Heart left ventricle (tissue), 16 donors: ENCODE measurements around the gene ZNF320. TPM values are rescaled to one million over a fixed set of nuclear protein-coding genes. Genes with fewer than 3 reads are reported as not detected.
"Not testable (repeated sequence)": the region's sequence is repeated elsewhere in the genome, so short reads cannot be mapped to it uniquely, and the experiment has no call there.

Experiments used
- ATAC-seq, 4 donors: fragments of 200-7000 bp; cut with Tn5 transposase; one replicate each; pipeline ENCODE4 v1.9.1; 2020 to 2022; ENCODE audit warnings: moderate library complexity in 4 of 4, mild to moderate bottlenecking in 3 of 4, moderate number of reproducible peaks in 1 of 4
- DNase-seq, 5 donors: peaks; one replicate each; pipeline ENCODE4 v3.0.0-alpha.2; 2020
- H3K27ac ChIP-seq, 12 donors: fragments of 200-600 bp; sonication (generic) in 4 of 12; one replicate each; pipeline versions ENCODE4 v1.5.0 to v1.8.0; 2016 to 2022; ENCODE audit warnings: mild to moderate bottlenecking in 2 of 12
- H3K27me3 ChIP-seq, 9 donors: fragments of 200-600 bp; sonication (generic) in 2 of 9; one replicate each; pipeline versions ENCODE4 v1.5.1 to v1.8.0; 2016 to 2022; ENCODE audit warnings: mild to moderate bottlenecking in 3 of 9
- H3K36me3 ChIP-seq, 9 donors: fragments of 200-600 bp; sonication (generic) in 2 of 9; one replicate each; pipeline versions ENCODE4 v1.5.0 to v1.8.0; 2018 to 2022; ENCODE audit warnings: mild to moderate bottlenecking in 2 of 9
- H3K4me1 ChIP-seq, 12 donors: fragments of 200-600 bp; sonication (generic) in 4 of 12; one replicate each; pipeline versions ENCODE4 v1.5.0 to v1.8.0; 2016 to 2022; ENCODE audit warnings: mild to moderate bottlenecking in 3 of 12
- H3K4me3 ChIP-seq, 12 donors: fragments of 200-600 bp; sonication (generic) in 4 of 12; one replicate each; pipeline versions ENCODE4 v1.5.0 to v1.8.0; 2017 to 2022; ENCODE audit warnings: mild to moderate bottlenecking in 9 of 12, moderate library complexity in 4 of 12
- H3K9me3 ChIP-seq, 12 donors: fragments of 200-600 bp; sonication (generic) in 4 of 12; one replicate each; pipeline versions ENCODE4 v1.5.0 to v1.8.0; 2016 to 2022; ENCODE audit warnings: mild to moderate bottlenecking in 1 of 12
- CTCF ChIP-seq, 12 donors: fragments of 200-600 bp; sonication (generic) in 4 of 12; IDR thresholded peaks; one replicate each; pipeline versions ENCODE4 v1.5.0 to v1.8.0; 2018 to 2022; ENCODE audit warnings: antibody characterized with exemption in 12 of 12, mild to moderate bottlenecking in 5 of 12
- POLR2A ChIP-seq, 2 donors: fragments of 450-650 bp; IDR thresholded peaks; one replicate each; pipeline ENCODE4 v1.6.1; 2017; ENCODE audit warnings: antibody characterized with exemption in 2 of 2, mild to moderate bottlenecking in 2 of 2, moderate library complexity in 2 of 2
- WGBS, 4 donors: extraction: QIAGEN DNeasy Blood & Tissue Kit in 2 of 4; methylation state at CpG; one replicate each; pipeline versions ENCODE4 v1.1.5 to v1.1.7; 2013 to 2018; 5-methylcytosine and 5-hydroxymethylcytosine counted together
- intact Hi-C, 10 donors: fragments of 100-400 bp; cut with DNase I; formaldehyde crosslinking; loops; one replicate each; pipeline versions ENCODE4 v1.11.1 to v1.14.2; 2022
- polyA plus RNA-seq, 2 donors: library from polyadenylated mRNA; stranded (reverse); fragments of 200-250 nt; gene quantifications; one replicate each; pipeline ENCODE4 v1.2.3, GENCODE V29; 2013
- total RNA-seq, 9 donors: library from RNA; depleted of rRNA in 2 of 9; stranded (reverse); fragments of >200 nt in 2 of 9; fragmentation: NEBNext Ultra II Directional in 3 of 9; extraction: Animal tissue kit (Norgen Biotek cat#: 25700) in 3 of 9; gene quantifications; one replicate each; pipeline versions ENCODE4 v1.1.0 to v1.2.4, GENCODE V29; 2016 to 2023
- donor health status: ischemic (EF 13 %, LVEDD 7.1; RV severe dilation, severe dysfunction).
- donor health status: healthy with polysubstance abuse.
- donor health status: DM: no; HTN: yes; CAD: no.
- donor health status: DM: no; HTN: no; CAD: no.
- donor health status: ischemic (EF 25% LVEDD 6.9; RV normal size, moderate dysfunction).
- donor health status: ischemic (EF 25% LVEDD 5.7; RV mildly dilated, moderate dysfunction).
- donor health status: healthy.
- donor health status: DM: yes; HTN: yes; CAD: no.
- donor health status: ischemic (EF 35%, LVEDD 5.7; RV mildly dilated, moderate dysfunction).
- donor health status: nonischemic (EF 11% LVEDD 7.7; RV severe dilation, severe dysfunction).
- donor health status: DM: yes; HTN: yes; CAD: no.
- donor health status: PGD.
- donor health status: ischemic (EF 29% LVEDD 5.4; RV normal size, mild dysfunction).
- donor health status: nonischemic (EF 23%, LVEDD 6.1; RV moderate dilation, normal function).

Gene ZNF320
- total and polyA plus RNA-seq, 11 donors, result 7.6 to 13.5 (median 9.6) TPM

- 94 to 98% (median 97%) methylated on average over 3 of the region's 3 CpGs for WGBS, 4 donors
- TF ChIP-seq CTCF (IDR thresholded peaks at IDR 0.05), result no peak
- TF ChIP-seq POLR2A (IDR thresholded peaks at IDR 0.05), result no peak
- Histone ChIP-seq H3K4me1 (no peaks in the 10 kb centered on the region), H3K9me3 (no peaks in the 10 kb centered on the region), H3K27me3 (no peaks in the 10 kb centered on the region), H3K36me3 (no peaks in the 10 kb centered on the region), H3K4me3 (no peak overlapping the region), H3K27ac (no peak overlapping the region)
- intact Hi-C loops, result no loop called here
- ATAC-seq, result no peak
- DNase-seq, result no peak
These were observed 26.0 kb downstream of the ZNF320 start for GRCh38 chr19:52871466-52871865.

- ATAC-seq, H3K9me3 ChIP-seq, DNase-seq, H3K36me3 ChIP-seq, intact Hi-C loops, H3K27me3 ChIP-seq, H3K4me3 ChIP-seq, H3K27ac ChIP-seq, H3K4me1 ChIP-seq: not testable (repeated sequence)
- 94 to 98% (median 96%) methylated on average over 11 of the region's 11 CpGs for WGBS, 4 donors
These were observed 29.4 kb downstream of the ZNF320 start for GRCh38 chr19:52868031-52868430.

GRCh38 chr19:52857378-52858191, 39.9 kb downstream of the ZNF320 start, which contains the start of gene ZNF468:
ZNF468 (minus strand) TSS chr19:52857619; CDS start chr19:52854272, 3,347 bp downstream.
- 2 to 5% (median 3%) methylated on average over 29 to 43 of the region's 43 CpGs for WGBS, 4 donors
- intact Hi-C loops, result loop anchor here in 4 of 10 donors (2.0 to 5.0 kb wide), 3 partner anchors 35 to 40 kb away; partner anchors contain the start of genes ZNF28 (in 3 of the 4) and ZNF320 (in 2 of the 4)
- ATAC-seq, result peak; percentile 100

GRCh38 chr19:52856540-52857377, 40.7 kb downstream of the ZNF320 start:
- peak overlapping the region in 11 of 12 donors; percentile 21 to 79 (median 57) for H3K27ac ChIP-seq
- intact Hi-C loops, result loop anchor here in 4 of 10 donors (2.0 to 5.0 kb wide), 3 partner anchors 34 to 41 kb away; partner anchors contain the start of genes ZNF28 (in 3 of the 4) and ZNF320 (in 2 of the 4)
- H3K4me3 ChIP-seq, result peak overlapping the region; percentile 64 to 97 (median 73)
- DNase-seq, H3K4me1 ChIP-seq, H3K27me3 ChIP-seq, H3K9me3 ChIP-seq: not testable (repeated sequence)
- WGBS, 4 donors, result 5 to 7% (median 5%) methylated on average over 23 to 31 of the region's 31 CpGs
- peak in 3 of 4 donors; percentile 39 to 45 (median 45) for ATAC-seq
- H3K36me3 ChIP-seq, result peaks cover 0 to 26% (median 23%) of the 10 kb centered on the region in 9 donors

More at GRCh38 chr19:52857378-52858191, 39.9 kb downstream of the ZNF320 start, which contains the start of gene ZNF468:
- H3K36me3 ChIP-seq, result peaks cover 0 to 18% (median 15%) of the 10 kb centered on the region in 9 donors
- H3K9me3 ChIP-seq, H3K27me3 ChIP-seq, H3K4me1 ChIP-seq: not testable (repeated sequence)
- peak within 1 kb of the TSS; percentile 64 to 97 (median 73) for H3K4me3 ChIP-seq
- peak in 3 of 12 donors; percentile 15 to 29 (median 24) for TF ChIP-seq CTCF (IDR thresholded peaks at IDR 0.05)
- TF ChIP-seq POLR2A (IDR thresholded peaks at IDR 0.05), result peak in 1 of 2 donors; percentile 56
- peak; percentile 65 to 92 (median 76) for DNase-seq
- H3K27ac ChIP-seq, result peak within 1 kb of the TSS in 11 of 12 donors; percentile 45 to 79 (median 64)

Other genes starting within 250 kb of the ZNF320 start
- 10 to 100 TPM in 2 of 9 donors, 1 to 10 TPM in 7; 3.8 to 12.6 (median 6.9) TPM for gene ZNF611, start 162.6 kb downstream of the ZNF320 start, total RNA-seq
- 1 to 10 TPM; 4.8 TPM for gene ZNF611, start 162.6 kb downstream of the ZNF320 start, polyA plus RNA-seq
- 1 to 10 TPM; 1.2 to 4.1 (median 2.4) TPM for gene ZNF600, start 110.8 kb downstream of the ZNF320 start, total RNA-seq
- 1 to 10 TPM; 2.7 TPM for gene ZNF600, start 110.8 kb downstream of the ZNF320 start, polyA plus RNA-seq
- 10 to 100 TPM in 2 of 9 donors, 1 to 10 TPM in 7; 5.6 to 11.4 (median 8.8) TPM for gene ZNF28, start 76.0 kb downstream of the ZNF320 start, total RNA-seq
- 1 to 10 TPM; 2.3 to 7.8 TPM for gene ZNF28, start 76.0 kb downstream of the ZNF320 start, polyA plus RNA-seq
- 10 to 100 TPM in 3 of 9 donors, 1 to 10 TPM in 6; 6.6 to 14.9 (median 8.4) TPM for gene ZNF468, start 40.0 kb downstream of the ZNF320 start, total RNA-seq
- 1 to 10 TPM; 5.8 to 9.5 TPM for gene ZNF468, start 40.0 kb downstream of the ZNF320 start, polyA plus RNA-seq
- 1 to 10 TPM in 7 of 9 donors, under 1 TPM in 2; 0.88 to 3.2 (median 1.3) TPM for gene ZNF888, start 25.8 kb upstream of the ZNF320 start, total RNA-seq
- 1 to 10 TPM in 1 of 2 donors, under 1 TPM in 1; 0.80 to 1.3 TPM for gene ZNF888, start 25.8 kb upstream of the ZNF320 start, polyA plus RNA-seq
- gene ZNF816, start 65.2 kb upstream of the ZNF320 start, total RNA-seq, result 1 to 10 TPM; 2.1 to 8.0 (median 4.3) TPM
- gene ZNF816, start 65.2 kb upstream of the ZNF320 start, polyA plus RNA-seq, result 1 to 10 TPM; 1.3 to 3.5 TPM
- not detected for gene ERVV-1, start 116.3 kb upstream of the ZNF320 start, total RNA-seq
- under 1 TPM in 1 of 2 donors, not detected in 1; 0.06 TPM for gene ERVV-1, start 116.3 kb upstream of the ZNF320 start, polyA plus RNA-seq
- gene ERVV-2, start 147.1 kb upstream of the ZNF320 start, total RNA-seq, result not detected
- not detected for gene ERVV-2, start 147.1 kb upstream of the ZNF320 start, polyA plus RNA-seq
- 10 to 100 TPM in 8 of 9 donors, 1 to 10 TPM in 1; 10.0 to 24.7 (median 17.0) TPM for gene ZNF160, start 205.8 kb upstream of the ZNF320 start, total RNA-seq
- gene ZNF160, start 205.8 kb upstream of the ZNF320 start, polyA plus RNA-seq, result 10 to 100 TPM; 14.4 to 19.8 TPM
- gene ZNF415, start 235.3 kb upstream of the ZNF320 start, total RNA-seq, result 10 to 100 TPM; 12.8 to 38.6 (median 21.4) TPM
- gene ZNF415, start 235.3 kb upstream of the ZNF320 start, polyA plus RNA-seq, result 10 to 100 TPM; 15.2 to 17.6 TPM